Heart left ventricle (tissue), 16 donors: ENCODE results near the gene PLCH1. TPM values are rescaled to one million over a fixed set of nuclear protein-coding genes. Genes with fewer than 3 reads are reported as not detected.

Experiments
- ATAC-seq, 4 donors: fragments of 200-7000 bp; cut with Tn5 transposase; one replicate each; pipeline ENCODE4 v1.9.1; 2020 to 2022; ENCODE audit warnings: moderate library complexity in 4 of 4, mild to moderate bottlenecking in 3 of 4, moderate number of reproducible peaks in 1 of 4
- DNase-seq, 5 donors: peaks; one replicate each; pipeline ENCODE4 v3.0.0-alpha.2; 2020
- H3K27ac ChIP-seq, 12 donors: fragments of 200-600 bp; sonication (generic) in 4 of 12; one replicate each; pipeline versions ENCODE4 v1.5.0 to v1.8.0; 2016 to 2022; ENCODE audit warnings: mild to moderate bottlenecking in 2 of 12
- H3K27me3 ChIP-seq, 9 donors: fragments of 200-600 bp; sonication (generic) in 2 of 9; one replicate each; pipeline versions ENCODE4 v1.5.1 to v1.8.0; 2016 to 2022; ENCODE audit warnings: mild to moderate bottlenecking in 3 of 9
- H3K36me3 ChIP-seq, 9 donors: fragments of 200-600 bp; sonication (generic) in 2 of 9; one replicate each; pipeline versions ENCODE4 v1.5.0 to v1.8.0; 2018 to 2022; ENCODE audit warnings: mild to moderate bottlenecking in 2 of 9
- H3K4me1 ChIP-seq, 12 donors: fragments of 200-600 bp; sonication (generic) in 4 of 12; one replicate each; pipeline versions ENCODE4 v1.5.0 to v1.8.0; 2016 to 2022; ENCODE audit warnings: mild to moderate bottlenecking in 3 of 12
- H3K4me3 ChIP-seq, 12 donors: fragments of 200-600 bp; sonication (generic) in 4 of 12; one replicate each; pipeline versions ENCODE4 v1.5.0 to v1.8.0; 2017 to 2022; ENCODE audit warnings: mild to moderate bottlenecking in 9 of 12, moderate library complexity in 4 of 12
- H3K9me3 ChIP-seq, 12 donors: fragments of 200-600 bp; sonication (generic) in 4 of 12; one replicate each; pipeline versions ENCODE4 v1.5.0 to v1.8.0; 2016 to 2022; ENCODE audit warnings: mild to moderate bottlenecking in 1 of 12
- POLR2A ChIP-seq, 2 donors: fragments of 450-650 bp; IDR thresholded peaks; one replicate each; pipeline ENCODE4 v1.6.1; 2017; ENCODE audit warnings: antibody characterized with exemption in 2 of 2, mild to moderate bottlenecking in 2 of 2, moderate library complexity in 2 of 2
- WGBS, 4 donors: extraction: QIAGEN DNeasy Blood & Tissue Kit in 2 of 4; methylation state at CpG; one replicate each; pipeline versions ENCODE4 v1.1.5 to v1.1.7; 2013 to 2018; 5-methylcytosine and 5-hydroxymethylcytosine counted together
- intact Hi-C, 10 donors: fragments of 100-400 bp; cut with DNase I; formaldehyde crosslinking; loops; one replicate each; pipeline versions ENCODE4 v1.11.1 to v1.14.2; 2022
- polyA plus RNA-seq, 2 donors: library from polyadenylated mRNA; stranded (reverse); fragments of 200-250 nt; gene quantifications; one replicate each; pipeline ENCODE4 v1.2.3, GENCODE V29; 2013
- total RNA-seq, 9 donors: library from RNA; depleted of rRNA in 2 of 9; stranded (reverse); fragments of >200 nt in 2 of 9; fragmentation: NEBNext Ultra II Directional in 3 of 9; extraction: Animal tissue kit (Norgen Biotek cat#: 25700) in 3 of 9; gene quantifications; one replicate each; pipeline versions ENCODE4 v1.1.0 to v1.2.4, GENCODE V29; 2016 to 2023
- TF ChIP-seq, protein P1 (sequence below), 12 donors: fragments of 200-600 bp; sonication (generic) in 4 of 12; IDR thresholded peaks; one replicate each; pipeline versions ENCODE4 v1.5.0 to v1.8.0; 2018 to 2022; ENCODE audit warnings: antibody characterized with exemption in 12 of 12, mild to moderate bottlenecking in 5 of 12
- donor health status: ischemic (EF 13 %, LVEDD 7.1; RV severe dilation, severe dysfunction).
- donor health status: healthy with polysubstance abuse.
- donor health status: DM: no; HTN: yes; CAD: no.
- donor health status: DM: no; HTN: no; CAD: no.
- donor health status: ischemic (EF 25% LVEDD 6.9; RV normal size, moderate dysfunction).
- donor health status: ischemic (EF 25% LVEDD 5.7; RV mildly dilated, moderate dysfunction).
- donor health status: healthy.
- donor health status: DM: yes; HTN: yes; CAD: no.
- donor health status: ischemic (EF 35%, LVEDD 5.7; RV mildly dilated, moderate dysfunction).
- donor health status: nonischemic (EF 11% LVEDD 7.7; RV severe dilation, severe dysfunction).
- donor health status: DM: yes; HTN: yes; CAD: no.
- donor health status: PGD.
- donor health status: ischemic (EF 29% LVEDD 5.4; RV normal size, mild dysfunction).
- donor health status: nonischemic (EF 23%, LVEDD 6.1; RV moderate dilation, normal function).

PLCH1 gene
- total and polyA plus RNA-seq, 11 donors, result 0.07 to 2.7 (median 0.23) TPM

DNA sequence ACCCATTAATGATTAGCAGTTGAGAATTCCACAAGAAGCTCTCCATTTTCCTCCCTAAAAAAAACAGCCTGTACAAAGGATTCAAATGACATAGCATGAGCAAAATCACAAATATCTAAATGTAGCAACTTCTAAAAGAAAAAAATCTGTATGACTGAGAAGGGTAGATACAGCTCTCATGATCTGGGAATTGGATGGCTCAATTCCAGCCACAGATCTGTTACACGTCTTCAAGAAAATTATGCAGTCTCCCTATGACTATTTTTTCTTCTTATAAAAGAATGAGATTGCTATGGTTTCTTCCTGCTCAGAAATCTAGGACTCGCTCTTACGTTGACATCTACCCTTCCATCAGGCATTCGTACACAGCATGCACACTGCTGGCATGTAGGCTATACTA lies 71.5 kb downstream of the PLCH1 start:
- H3K36me3 ChIP-seq, result no peaks in the 10 kb centered on the region
- H3K9me3 ChIP-seq, result no peaks in the 10 kb centered on the region
- H3K27ac ChIP-seq, result no peak overlapping the region
- peaks cover 0 to 7% (median 0%) of the 10 kb centered on the region in 12 donors for H3K4me1 ChIP-seq
- no peaks in the 10 kb centered on the region for H3K27me3 ChIP-seq
- ATAC-seq (no peak), DNase-seq (no peak)
- 74 to 87% (median 78%) methylated on average over 4 of the region's 4 CpGs for WGBS, 4 donors
- intact Hi-C loops, result no loop called here
- no peak overlapping the region for H3K4me3 ChIP-seq
- no peak for TF ChIP-seq POLR2A (IDR thresholded peaks at IDR 0.05)

DNA sequence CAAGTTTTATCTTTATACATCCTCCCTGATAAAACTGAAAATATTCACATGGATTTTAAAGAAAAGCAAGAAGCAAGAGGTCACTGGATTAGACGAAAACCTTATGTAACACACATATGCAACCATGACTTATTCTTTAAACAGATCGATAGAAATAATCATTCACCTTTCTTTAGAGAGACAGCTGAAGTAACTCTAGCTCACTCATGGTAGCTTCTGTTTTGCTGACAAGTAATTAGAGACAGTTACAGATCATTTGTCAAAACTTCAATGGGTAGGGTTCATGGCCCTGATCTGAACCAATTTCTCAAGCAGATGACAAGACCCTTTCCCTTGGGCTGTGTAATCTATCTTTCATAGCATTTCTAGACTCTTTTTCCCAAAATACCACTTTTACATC lies 74.5 kb downstream of the PLCH1 start:
- DNase-seq, result no peak

DNA sequence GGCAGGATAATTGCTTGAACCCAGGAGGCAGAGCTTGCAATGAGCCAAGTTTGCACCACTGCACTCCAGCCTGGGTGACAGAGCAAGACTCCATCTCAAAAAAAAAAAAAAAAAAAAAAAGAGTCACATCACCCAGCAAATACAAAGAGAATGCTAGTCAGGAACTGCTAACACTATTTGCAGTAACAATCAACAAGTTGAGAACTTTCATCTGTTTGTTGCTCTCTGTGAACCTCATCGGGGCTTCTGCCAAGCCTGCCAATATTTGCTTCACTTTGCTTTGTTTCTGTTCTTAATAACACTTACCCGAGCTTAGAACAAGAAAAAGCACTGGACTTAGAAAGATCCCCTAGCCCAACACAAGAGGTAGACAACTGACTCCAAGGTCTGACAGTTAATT lies 76.9 kb downstream of the PLCH1 start:
- no peak for TF ChIP-seq POLR2A (IDR thresholded peaks at IDR 0.05)
- TF ChIP-seq, protein P1, sequence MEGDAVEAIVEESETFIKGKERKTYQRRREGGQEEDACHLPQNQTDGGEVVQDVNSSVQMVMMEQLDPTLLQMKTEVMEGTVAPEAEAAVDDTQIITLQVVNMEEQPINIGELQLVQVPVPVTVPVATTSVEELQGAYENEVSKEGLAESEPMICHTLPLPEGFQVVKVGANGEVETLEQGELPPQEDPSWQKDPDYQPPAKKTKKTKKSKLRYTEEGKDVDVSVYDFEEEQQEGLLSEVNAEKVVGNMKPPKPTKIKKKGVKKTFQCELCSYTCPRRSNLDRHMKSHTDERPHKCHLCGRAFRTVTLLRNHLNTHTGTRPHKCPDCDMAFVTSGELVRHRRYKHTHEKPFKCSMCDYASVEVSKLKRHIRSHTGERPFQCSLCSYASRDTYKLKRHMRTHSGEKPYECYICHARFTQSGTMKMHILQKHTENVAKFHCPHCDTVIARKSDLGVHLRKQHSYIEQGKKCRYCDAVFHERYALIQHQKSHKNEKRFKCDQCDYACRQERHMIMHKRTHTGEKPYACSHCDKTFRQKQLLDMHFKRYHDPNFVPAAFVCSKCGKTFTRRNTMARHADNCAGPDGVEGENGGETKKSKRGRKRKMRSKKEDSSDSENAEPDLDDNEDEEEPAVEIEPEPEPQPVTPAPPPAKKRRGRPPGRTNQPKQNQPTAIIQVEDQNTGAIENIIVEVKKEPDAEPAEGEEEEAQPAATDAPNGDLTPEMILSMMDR (IDR thresholded peaks at IDR 0.05), result no peak
- ATAC-seq, result no peak
- WGBS, 4 donors, result 65 to 72% (median 68%) methylated on average over 2 of the region's 2 CpGs
- Histone ChIP-seq H3K27me3 (no peaks in the 10 kb centered on the region), H3K36me3 (no peaks in the 10 kb centered on the region), H3K4me1 (peaks cover 0 to 14% (median 0%) of the 10 kb centered on the region in 12 donors), H3K9me3 (no peaks in the 10 kb centered on the region), H3K27ac (no peak overlapping the region), H3K4me3 (no peak overlapping the region)
- intact Hi-C loops, result no loop called here
- DNase-seq, result no peak

More for the DNA sequence above, 74.5 kb downstream of the PLCH1 start:
- no peaks in the 10 kb centered on the region for H3K9me3 ChIP-seq
- no peak overlapping the region for H3K4me3 ChIP-seq
- peaks cover 0 to 3% (median 0%) of the 10 kb centered on the region in 12 donors for H3K4me1 ChIP-seq
- WGBS, 4 donors, result 51 to 74% (median 62%) methylated on average over 2 of the region's 2 CpGs
- no peak for TF ChIP-seq POLR2A (IDR thresholded peaks at IDR 0.05)
- TF ChIP-seq, protein P1 (IDR thresholded peaks at IDR 0.05), result no peak
- ATAC-seq, result no peak
- intact Hi-C loops, result no loop called here
- no peaks in the 10 kb centered on the region for H3K36me3 ChIP-seq
- H3K27ac ChIP-seq, result no peak overlapping the region
- no peaks in the 10 kb centered on the region for H3K27me3 ChIP-seq

DNA sequence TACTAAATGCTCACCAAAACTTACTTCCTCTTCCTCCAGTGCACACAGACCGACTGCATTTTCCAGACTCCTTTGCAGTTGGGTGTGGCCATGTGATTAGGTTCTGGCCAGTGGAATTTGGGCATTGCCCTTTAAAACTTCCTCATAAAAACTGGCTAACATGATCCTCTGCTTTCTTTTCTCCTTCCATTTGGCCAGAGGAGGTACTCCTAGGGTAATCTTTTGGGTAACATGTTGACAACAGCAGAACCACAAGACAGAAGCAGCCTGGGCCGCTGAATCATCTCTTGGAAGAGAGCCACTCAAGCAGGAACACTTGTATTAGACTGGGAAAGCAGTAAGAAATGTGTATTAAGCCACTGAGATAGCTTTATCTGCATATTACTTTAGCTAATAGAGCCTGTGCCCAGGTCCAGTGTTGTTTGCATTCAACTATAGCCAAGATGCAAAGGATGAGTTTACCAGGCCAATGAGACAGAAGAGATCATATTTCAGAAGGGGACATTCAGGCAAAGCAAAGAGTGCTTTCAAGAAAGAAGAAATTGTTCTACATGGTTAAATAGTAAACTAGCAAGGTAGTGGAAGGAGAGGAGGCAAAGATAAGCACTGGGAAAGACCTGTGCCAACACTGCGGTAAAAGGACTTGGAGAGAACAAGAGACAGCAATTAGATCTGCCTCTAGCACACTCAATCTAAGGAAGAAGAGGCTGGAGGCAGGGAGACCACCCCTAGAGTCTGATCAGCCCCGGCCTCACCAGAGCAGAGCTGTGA lies 79.8 kb downstream of the PLCH1 start:
- H3K4me1 ChIP-seq, result peaks cover 0 to 14% (median 0%) of the 10 kb centered on the region in 12 donors
- TF ChIP-seq POLR2A (IDR thresholded peaks at IDR 0.05), result no peak
- TF ChIP-seq, protein P1 (IDR thresholded peaks at IDR 0.05), result no peak
- ATAC-seq (peak; percentile 71 to 96 (median 91)), DNase-seq (peak; percentile 43 to 67 (median 63))
- no peak overlapping the region for H3K4me3 ChIP-seq
- H3K9me3 ChIP-seq, result no peaks in the 10 kb centered on the region
- H3K27ac ChIP-seq, result peak overlapping the region in 3 of 12 donors; percentile 4 to 72 (median 7)
- no peaks in the 10 kb centered on the region for H3K36me3 ChIP-seq
- no peaks in the 10 kb centered on the region for H3K27me3 ChIP-seq
- WGBS, 4 donors, result 51 to 66% (median 58%) methylated on average over 4 of the region's 4 CpGs
- intact Hi-C loops, result no loop called here
